Fibroblast of pulmonary artery (primary cell): ENCODE measurements around the gene CHMP2A.
A peak's percentile ranks its signal among the peaks of the same experiment; 100 is the strongest.

Source experiments
- DNase-seq: peaks from one replicate; pipeline ENCODE4 v3.0.0-alpha.2; 2010; ENCODE audit warnings: low read depth
- H3K4me3 ChIP-seq: replicated peaks from 2 replicates; pipeline ENCODE4 v1.5.1; 2011; ENCODE audit warnings: low read depth, mild to moderate bottlenecking, control low read depth, low read length, moderate library complexity
- TF ChIP-seq, protein P1 (sequence below): IDR thresholded peaks from 2 replicates; pipeline ENCODE4 v1.5.1; 2011; ENCODE audit warnings: mild to moderate bottlenecking, control low read depth, low read length, inconsistent platforms; ENCODE audit errors: missing control alignments

Gene CHMP2A

DNA sequence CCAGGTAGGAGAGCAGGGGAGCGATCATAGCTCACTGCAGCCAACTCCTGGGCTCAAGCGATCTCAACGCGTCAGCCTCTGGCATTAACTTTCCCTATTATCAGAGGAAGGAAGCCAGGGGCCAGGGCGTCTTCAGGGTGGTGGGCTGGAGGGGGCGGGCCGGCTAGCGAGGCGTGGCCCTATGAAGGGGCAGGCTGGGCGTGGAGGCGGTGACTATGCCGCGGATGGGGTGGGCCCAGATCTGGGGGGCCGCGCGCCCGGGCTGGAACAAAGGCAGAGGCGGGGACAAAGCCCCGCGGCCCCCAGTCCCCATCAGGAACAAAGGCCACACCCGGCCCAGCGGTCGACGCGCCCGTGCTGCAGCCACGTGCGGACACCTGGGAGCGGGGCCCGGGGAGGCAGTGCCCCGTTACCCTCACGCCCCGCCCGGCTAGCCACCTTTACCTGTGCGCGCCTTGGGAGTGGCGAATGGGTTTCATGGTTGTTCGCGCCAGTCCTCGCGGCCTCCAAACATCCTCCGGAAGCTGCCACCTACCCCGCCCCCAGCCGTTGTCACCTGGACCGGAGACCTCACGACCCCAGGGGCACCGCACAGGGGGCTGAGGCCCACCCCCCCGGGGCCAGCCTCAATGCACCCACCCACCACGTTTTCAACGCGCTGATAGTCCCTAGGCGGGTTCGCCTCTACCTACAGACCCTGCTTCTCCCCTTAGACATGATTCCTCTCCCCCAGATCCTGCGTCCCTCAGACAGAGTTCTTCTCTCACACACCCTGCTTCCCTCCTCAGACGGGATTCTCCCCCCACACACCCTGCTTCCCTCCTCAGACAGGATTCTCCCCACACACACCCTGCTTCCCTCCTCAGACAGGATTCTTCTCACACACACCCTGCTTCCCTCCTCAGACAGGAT lies 16.4 kb downstream of the CHMP2A start:
- peak; percentile 42 for DNase-seq
- H3K4me3 ChIP-seq, result peak overlapping the region; percentile 31
- TF ChIP-seq, protein P1, sequence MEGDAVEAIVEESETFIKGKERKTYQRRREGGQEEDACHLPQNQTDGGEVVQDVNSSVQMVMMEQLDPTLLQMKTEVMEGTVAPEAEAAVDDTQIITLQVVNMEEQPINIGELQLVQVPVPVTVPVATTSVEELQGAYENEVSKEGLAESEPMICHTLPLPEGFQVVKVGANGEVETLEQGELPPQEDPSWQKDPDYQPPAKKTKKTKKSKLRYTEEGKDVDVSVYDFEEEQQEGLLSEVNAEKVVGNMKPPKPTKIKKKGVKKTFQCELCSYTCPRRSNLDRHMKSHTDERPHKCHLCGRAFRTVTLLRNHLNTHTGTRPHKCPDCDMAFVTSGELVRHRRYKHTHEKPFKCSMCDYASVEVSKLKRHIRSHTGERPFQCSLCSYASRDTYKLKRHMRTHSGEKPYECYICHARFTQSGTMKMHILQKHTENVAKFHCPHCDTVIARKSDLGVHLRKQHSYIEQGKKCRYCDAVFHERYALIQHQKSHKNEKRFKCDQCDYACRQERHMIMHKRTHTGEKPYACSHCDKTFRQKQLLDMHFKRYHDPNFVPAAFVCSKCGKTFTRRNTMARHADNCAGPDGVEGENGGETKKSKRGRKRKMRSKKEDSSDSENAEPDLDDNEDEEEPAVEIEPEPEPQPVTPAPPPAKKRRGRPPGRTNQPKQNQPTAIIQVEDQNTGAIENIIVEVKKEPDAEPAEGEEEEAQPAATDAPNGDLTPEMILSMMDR, result no peak

DNA sequence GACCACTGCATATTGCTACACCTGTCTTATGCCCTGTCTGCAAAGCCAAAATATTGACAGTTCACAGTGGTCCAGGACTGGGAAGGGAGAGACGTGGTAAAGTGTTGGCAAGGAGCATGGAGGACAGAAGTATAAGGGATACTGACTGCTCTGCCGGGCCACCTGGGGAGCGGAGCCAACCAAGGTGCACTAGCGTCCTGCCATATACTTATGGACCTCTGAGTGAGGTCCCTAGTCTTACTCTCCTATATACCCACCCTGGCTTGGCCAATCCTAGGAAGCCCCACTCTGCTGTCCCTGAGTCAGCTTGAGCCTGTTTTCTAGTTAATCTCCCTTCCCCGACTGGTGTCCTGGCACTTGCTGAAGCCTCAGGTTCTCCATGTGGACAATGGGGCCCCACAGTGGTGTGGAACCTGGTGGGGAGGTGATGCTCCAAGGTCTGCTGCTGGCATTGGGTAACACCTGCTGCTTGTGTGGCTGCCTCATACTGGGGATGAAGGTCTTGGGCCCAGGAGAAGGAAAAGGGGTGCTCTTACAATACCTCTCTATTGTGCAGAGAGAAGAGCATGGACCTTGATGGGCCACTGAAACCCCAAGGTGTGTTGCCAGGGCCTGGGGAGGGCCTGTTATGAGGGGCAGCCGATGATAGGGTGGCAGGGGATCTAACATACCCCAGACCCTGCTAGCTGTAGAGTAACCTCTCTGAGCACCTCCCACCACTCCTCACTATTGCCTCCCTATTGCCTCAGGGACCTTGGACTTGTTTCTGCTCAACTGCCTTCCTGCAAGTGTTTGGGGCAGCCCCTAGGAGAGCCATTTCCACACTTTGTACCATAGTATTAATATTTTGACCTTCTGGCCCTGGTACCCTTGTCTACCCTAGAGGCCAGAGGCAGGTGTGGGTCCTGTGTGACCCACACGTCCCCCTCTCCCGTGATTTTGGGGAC lies 17.8 kb downstream of the CHMP2A start:
- no peak for DNase-seq
- TF ChIP-seq, protein P1, result no peak
- no peak overlapping the region for H3K4me3 ChIP-seq

DNA sequence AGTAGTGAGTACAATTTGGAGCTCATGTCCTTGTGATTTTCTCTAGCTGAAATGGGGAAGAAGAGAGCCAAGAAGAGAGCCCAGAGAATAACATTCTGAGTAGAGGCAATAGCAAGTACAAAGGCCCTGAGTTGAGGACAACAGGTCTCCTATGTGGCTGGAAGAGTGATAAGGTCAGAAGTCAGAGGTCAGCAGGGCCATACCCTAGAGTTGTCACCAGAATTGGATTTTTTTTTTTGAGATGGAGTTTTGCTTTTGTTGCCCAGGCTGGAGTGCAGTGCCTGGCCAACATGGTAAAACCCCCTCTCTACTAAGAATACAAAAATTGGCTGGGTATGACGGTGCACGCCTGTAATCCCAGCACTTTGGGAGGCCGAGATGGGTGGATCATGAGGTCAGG lies 19.0 kb downstream of the CHMP2A start:
- no peak for DNase-seq
- TF ChIP-seq, protein P1, result no peak
- H3K4me3 ChIP-seq, result no peak overlapping the region

DNA sequence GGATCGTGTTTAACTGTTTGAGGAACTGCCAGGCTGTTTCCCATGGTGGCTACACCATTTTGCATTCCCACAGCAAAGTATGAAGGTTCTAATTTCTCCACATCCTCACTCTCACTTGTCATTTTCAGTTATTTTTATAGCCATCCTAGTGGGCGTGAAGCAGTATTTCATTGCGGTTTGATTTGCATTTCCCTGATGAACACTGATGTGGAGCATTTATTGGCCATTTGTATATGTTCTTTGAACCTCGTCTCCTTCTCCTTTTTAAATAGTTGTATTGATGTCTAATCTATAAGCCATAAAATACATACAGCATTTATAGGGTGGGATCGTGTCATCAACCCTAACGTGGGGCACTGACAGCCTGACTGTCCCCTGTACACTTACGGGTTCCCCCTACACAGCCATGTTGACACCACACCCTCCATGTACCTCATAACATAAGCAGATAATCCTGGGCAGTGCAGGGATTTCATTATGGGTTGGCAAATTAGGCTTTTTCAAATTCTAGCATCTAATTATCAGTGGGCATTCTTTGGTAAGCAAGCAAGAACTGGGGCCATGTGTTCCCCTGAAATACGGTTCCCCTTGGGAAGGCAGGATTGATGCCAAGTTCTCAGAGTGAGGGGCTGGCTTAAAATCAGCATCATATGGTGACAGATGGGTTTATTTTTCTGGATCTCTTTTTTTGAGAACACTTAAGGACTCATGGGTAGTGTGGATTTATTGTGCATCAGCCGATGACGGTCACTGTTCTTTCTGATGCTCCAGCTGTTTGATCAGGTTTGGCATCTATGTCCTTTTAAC lies 23.7 kb downstream of the CHMP2A start:
- TF ChIP-seq, protein P1, result no peak
- DNase-seq, result no peak
- no peak overlapping the region for H3K4me3 ChIP-seq

DNA sequence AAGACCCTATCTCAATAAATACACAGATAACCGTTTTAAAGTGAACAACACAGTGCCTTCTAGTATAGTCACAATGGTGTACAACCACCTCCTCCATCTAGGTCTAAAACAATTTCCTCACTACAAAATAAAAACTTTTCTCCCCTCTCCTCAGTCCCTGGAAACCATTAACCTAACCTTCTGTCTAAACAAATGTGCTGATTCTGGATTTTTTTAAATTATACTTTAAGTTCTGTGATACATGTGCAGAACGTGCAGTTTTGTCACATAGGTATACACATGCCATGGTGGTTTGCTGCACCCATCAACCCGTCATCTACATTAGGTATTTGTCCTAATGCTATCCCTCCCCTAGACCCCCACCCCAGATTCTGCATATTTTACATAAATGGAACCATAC lies 25.5 kb downstream of the CHMP2A start:
- no peak overlapping the region for H3K4me3 ChIP-seq
- no peak for DNase-seq
- TF ChIP-seq, protein P1, result no peak

DNA sequence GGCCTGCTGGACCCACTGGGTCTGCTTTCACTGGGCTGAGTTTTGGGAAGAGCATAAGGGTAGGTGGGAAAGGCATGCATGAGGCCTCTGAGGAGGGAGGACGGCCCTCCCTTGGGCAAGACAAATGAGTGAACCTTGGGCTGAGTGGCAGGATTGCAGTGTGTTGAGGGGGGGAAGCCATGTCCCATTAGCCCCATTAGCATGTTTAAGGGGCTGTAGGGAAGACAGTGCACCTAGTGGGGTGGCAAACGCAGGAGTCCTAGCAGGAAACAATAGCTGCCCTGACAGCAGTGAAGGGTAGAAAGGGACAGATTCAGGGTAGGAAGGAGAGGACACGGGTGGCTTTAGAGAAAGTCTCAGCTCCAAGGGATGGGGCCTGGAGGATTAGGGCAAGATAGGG lies 32.2 kb downstream of the CHMP2A start:
- TF ChIP-seq, protein P1, result no peak
- H3K4me3 ChIP-seq, result no peak overlapping the region
- DNase-seq, result no peak
